NCI-H460 (cell line): ENCODE data around the gene ADAMTS6. TPM values are rescaled to one million over a fixed set of nuclear protein-coding genes. Genes with fewer than 3 reads are reported as not detected.
"Not testable (repeated sequence)": the region's sequence is repeated elsewhere in the genome, so short reads cannot be mapped to it uniquely, and the experiment has no call there.

Experiments
- DNase-seq: peaks from one replicate; pipeline ENCODE4 v3.0.0-alpha.2; 2016; ENCODE audit warnings: low read depth; ENCODE audit errors: extremely low read depth
- total RNA-seq: library from RNA; depleted of rRNA; stranded (reverse); fragments of >200 nt; shearing (Covaris generic); gene quantifications from 2 replicates; pipeline ENCODE4 v1.2.3, GENCODE V29; 2014

ADAMTS6 gene
- total RNA-seq, 1 experiment from 2014 or later, result 15.0 TPM

DNA sequence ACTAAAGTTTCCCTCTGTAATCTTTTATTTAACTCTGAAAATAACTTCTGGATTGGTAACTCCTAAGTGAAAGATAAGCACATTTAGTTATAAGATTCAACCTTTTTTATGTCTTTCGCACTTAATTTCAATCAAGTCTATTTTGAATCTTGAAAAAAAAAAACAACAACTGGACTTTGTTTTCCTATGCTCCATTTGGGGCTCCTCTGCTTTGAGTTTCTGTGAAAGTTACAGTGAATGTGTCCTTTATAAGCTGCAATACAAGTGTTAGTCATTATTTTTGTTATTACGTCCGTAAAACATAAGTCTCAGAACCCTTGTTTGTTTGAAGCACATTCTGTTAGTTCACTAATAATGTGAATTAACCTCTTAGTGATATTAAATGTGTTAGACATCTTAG is 276.8 kb downstream of the ADAMTS6 start:
- DNase-seq, result no peak

DNA sequence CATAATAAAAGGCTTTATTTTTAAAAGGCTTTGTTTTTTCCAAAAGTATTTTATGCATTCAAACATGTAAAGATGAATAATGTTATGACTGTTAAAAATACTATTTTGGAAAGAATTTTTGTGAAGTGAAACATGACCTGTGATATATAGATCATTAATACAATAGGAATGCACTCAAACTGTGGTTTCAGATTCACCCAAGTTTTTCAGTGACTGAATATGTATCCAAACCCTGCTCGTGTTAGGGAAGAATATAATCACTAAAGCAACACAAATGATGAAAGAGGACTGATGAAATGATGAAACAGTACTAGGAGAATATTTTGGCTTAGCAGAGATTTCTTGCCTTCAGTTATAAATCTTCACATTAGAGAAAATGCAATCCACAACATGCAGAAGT is 278.0 kb downstream of the ADAMTS6 start:
- no peak for DNase-seq

DNA sequence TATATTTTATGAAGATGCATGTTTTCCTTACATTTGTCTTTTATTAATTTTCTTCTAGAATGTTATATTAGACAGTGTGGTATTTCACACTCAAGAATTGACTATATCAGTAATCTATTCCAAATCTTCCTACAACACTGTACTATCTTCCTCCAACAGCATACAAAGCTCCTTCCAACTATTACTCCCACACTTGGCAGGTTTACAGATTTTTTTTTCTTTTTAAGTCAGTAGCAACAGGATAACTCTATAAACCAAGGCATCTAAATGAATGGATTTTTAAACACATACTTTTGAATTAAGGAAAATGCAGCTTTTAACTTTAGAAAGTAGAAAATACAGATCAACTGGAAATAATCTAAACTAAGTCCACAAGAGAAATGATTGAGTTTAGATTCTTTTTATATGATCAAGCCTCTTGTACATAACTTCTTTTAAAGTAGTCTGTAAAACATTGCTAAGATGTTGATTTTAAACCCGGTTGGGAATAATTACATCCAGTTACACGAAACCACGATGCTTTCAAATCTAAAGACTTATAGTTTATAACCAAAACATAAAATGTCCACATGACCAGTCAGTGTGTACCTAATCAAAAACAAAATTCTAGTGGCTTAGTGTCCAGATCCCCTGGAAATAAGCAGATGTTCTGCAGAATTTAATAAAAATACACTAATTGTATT is 281.6 kb downstream of the ADAMTS6 start:
- DNase-seq, result no peak

DNA sequence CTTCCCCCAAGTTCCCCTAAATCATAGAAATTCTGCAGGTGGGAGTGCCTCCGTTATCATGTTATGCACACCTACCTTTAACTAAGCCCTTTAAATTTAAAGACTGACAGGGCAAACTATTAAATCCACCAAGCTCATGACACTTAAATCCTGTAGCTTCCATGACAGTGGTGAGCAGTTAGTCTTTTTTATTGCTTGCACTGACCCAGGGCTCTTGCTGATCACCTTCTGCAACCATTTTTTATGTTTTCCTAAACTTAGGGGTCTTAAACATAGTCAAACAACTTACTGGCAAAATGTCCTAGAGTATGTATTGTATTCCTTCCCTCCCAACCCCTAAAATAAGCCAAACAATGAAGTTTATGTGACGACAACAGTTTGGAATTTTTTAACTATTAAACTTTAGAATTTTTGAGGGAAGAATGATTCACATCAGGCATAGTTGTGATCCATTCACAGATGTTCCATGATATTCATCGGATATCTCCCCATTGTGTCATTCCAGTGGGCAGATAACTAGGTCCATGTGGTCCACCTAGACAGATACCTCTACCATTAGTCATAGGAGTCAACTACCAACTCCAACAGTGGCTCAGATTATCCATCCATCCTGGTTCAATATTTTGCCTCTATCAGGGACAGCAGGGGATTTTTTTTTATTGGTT is 283.1 kb downstream of the ADAMTS6 start:
- no peak for DNase-seq

- no peak for DNase-seq
These were observed 283.9 kb downstream of the ADAMTS6 start for GRCh38 chr5:65197531-65198455.

- no peak for DNase-seq
These were observed 286.8 kb downstream of the ADAMTS6 start for GRCh38 chr5:65194871-65195270.

GRCh38 chr5:65192331-65192730 is 289.4 kb downstream of the ADAMTS6 start:
- no peak for DNase-seq

- DNase-seq, result no peak
These were observed 290.1 kb downstream of the ADAMTS6 start for GRCh38 chr5:65191554-65192135.

DNA sequence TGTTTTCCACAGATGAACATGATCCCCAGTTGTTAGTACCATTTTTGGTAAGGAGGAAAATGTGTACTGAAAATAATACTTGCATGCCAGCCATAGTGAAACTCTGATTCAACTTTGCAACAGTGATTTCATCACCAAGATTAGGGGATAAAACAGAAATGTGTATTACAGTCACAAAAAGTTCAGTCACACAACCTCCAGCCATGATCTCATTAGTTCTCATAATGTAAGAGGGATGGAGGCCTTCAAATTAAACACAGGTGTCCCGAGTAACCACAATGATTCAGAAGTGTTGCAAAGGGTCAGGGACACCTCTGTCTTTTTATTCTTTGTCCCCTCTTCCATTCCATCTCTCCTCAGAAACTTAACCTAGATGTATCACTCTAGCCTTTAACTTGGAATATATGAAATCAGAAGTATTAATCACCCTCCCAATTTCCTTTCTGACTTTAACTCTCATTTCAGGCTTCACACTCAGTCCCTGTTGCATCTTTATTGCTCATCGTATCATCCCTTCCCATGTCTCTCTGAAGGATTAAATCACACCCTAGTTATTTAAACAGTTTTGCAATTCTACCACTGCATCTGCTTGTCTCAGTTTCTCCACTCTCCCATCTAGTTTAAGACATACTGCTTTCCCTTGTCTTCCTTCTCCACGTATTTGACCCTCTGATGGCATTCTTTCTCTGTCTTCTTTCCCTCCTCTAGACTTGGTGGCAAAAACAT is 291.2 kb downstream of the ADAMTS6 start:
- no peak for DNase-seq

GRCh38 chr5:65186646-65187227 is 295.0 kb downstream of the ADAMTS6 start:
- DNase-seq, result no peak

DNA sequence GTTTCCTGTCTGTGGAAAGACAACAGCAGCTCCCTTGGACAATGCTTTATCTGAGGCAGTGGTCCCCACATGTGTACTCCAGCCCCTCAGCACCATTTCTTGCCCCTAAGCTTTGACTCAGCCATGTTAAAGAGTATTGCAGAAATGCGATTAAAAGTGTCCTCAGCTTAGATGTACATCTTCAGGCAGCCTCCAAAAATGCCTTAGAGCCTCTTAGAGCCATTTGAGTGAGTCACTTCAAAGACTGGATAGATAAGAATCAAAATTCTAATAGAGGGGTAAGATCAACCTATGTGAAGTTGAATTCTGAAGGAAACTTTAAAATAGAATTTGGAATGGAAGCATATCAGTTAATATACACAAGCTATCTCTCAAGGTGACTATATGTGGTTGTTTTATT is 296.3 kb downstream of the ADAMTS6 start:
- DNase-seq, result no peak

DNA sequence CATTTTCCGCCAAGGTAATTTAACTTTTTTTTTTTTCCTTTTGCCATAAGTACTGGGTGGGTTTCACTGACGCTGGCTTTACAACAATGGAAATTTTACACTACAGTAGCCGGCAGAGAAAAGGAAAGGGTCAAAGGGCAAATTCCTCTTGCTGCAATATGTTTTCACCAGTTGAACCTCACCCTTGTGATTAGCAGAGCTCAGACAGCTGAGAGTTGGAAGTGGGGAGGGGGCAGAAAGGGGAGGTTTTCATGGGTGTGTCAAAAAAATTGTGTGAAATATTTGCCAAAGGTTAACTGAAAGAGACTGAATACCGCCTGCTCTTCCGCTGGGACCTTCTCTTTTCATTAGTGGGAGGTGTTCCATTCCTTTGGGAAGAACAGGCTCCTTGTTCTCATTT is 296.9 kb downstream of the ADAMTS6 start:
- DNase-seq, result no peak

DNA sequence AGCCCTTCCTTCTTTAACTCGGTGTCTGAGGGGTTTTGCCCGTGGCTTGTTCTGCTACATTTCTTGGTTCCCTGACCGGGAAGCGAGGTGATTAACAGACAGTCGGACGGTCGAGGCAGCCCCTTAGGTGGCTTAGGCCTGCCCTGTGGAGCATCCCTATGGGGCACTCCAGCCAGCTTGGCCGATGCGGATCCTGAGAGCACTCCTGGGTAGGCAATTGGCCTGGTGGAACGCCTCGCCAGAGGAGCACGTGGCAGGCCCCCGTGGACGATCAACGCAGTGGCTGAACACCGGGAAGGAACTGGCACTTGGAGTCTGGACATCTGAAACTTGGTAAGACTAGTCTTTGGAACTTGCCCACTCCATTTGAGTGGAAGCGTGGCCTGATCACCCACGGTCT is 307.5 kb downstream of the ADAMTS6 start:
- not testable (repeated sequence) for DNase-seq

DNA sequence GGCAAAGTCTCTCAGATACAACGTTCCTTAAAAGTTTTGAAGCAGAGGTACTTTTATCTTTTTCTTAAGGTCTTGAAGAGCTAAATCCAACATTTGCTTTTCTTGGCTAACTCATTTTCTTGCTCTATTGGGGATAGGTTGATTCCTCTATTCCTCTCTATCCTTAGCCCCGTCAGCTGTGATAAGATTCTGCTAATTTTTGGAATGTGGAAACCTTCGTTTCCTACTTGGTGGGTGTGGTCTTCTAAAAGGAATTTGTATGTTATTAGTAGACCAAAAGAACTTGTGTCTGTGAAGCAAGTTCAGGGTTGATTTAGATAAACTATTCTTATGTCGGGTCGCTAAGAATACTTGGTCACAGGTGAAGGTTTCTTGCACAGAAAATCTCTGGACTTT is 308.6 kb downstream of the ADAMTS6 start:
- no peak for DNase-seq

DNA sequence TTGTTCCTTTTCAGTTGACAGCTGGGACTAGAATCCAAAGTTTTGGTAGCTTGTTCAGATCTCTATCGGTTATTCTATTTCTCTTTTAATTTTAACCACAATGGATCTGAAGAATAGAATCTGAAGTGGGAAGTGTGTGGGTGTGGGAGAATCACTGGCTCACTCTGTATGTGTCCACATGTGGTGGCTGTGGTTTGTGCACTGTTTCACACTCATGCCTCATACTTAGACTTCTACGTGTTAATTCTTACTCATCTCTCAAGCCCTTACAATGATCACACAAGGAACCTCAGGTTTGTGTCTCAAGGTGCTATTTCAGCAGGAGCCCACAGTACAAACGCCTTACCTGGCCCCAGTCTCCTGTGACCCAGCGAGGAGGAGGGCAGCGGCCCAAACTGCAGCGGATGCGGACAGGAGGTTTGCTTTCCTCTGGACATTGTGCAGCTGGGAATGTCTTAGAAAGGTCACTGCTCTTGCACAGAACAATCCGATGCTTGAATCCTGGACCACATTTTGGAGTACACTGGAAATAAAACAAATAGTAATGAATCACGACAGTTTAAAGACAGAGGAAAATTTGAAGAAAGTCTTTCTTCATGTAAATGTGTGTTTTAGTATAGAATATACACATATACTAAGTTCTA is 309.1 kb downstream of the ADAMTS6 start:
- no peak for DNase-seq

- DNase-seq, result no peak
These were observed 310.1 kb downstream of the ADAMTS6 start for GRCh38 chr5:65171645-65172044.

DNA sequence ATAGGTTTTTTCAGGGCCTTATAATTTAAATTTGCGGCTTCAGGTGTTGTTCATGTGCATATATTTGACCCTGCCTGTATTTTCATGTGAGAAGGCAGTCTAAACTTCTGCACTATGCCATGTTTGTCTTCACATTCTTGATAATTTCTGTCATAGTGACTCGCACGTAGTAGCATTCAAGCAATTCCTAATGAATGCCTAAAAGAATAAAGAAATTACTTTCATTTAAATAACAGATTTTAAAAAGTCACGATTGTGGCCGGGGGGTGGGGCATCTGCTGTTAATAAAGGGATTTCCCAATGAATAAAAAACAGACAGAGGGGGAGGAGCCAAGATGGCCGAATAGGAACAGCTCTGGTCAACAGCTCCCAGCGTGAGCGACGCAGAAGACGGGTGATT is 318.0 kb downstream of the ADAMTS6 start:
- no peak for DNase-seq

DNA sequence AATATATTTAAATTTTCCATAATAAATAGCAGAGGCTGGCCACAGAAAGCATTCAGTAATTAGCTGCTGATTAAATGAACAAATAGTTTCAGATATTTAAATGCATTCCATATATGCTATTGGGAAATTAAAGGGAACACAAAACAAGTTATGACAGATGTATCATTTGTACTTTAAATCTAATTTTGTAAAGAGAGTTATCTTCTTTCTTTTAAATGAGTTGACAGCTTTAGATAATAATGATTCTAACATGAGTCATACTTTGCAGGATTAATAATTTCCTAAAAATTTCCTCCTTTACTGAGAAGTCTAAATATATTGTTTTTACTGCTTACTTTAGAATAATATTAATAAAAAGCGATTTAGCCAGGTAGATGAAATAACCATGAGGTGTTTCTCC is 320.1 kb downstream of the ADAMTS6 start:
- no peak for DNase-seq

- DNase-seq, result no peak
These were observed 323.7 kb downstream of the ADAMTS6 start for GRCh38 chr5:65157906-65158603.
